AG04450 (cell line): Measurements from ENCODE around the gene PPP1R12C. TPM values are rescaled to one million over a fixed set of nuclear protein-coding genes. Genes with fewer than 3 reads are reported as not detected.

Source experiments
- CTCF ChIA-PET: fragments of 300-600, 350-600 bp; formaldehyde crosslinking; extraction: SDS; loops from one replicate; lab custom pipeline; 2022; ENCODE audit warnings: antibody characterized with exemption, inconsistent platforms; lab: Charles Lee
- POLR2A ChIA-PET: fragments of 350-600 bp; formaldehyde crosslinking; extraction: SDS; loops from one replicate; lab custom pipeline; 2021; ENCODE audit warnings: antibody characterized with exemption, inconsistent platforms; lab: Yijun Ruan, JAX
- DNase-seq: peaks from one replicate; pipeline ENCODE4 v3.0.0-alpha.2; 2011; ENCODE audit warnings: low read depth, low spot score
- H3K27ac ChIP-seq: one replicate; pipeline ENCODE4 v1.5.1; 2012; ENCODE audit warnings: low read depth, low read length, control low read depth
- H3K27me3 ChIP-seq: one replicate; pipeline ENCODE4 v1.6.0; 2012; ENCODE audit warnings: low read length; ENCODE audit not compliant: control insufficient read depth, insufficient read depth
- H3K4me3 ChIP-seq: 2 replicates; pipeline ENCODE4 v1.5.1; 2011; ENCODE audit warnings: mild to moderate bottlenecking, low read depth, low read length, control low read depth
- H3K9me3 ChIP-seq: 2 replicates; pipeline ENCODE4 v1.5.1; 2012; ENCODE audit warnings: low read length; ENCODE audit not compliant: control insufficient read depth, insufficient read depth
- polyA plus RNA-seq: library from polyadenylated mRNA; depleted of rRNA; stranded (reverse); fragments of >200 nt; gene quantifications from 2 replicates; pipeline ENCODE4 v1.2.3, GENCODE V29; 2011
- TF ChIP-seq, protein P1 (sequence below): IDR thresholded peaks from 2 replicates; pipeline ENCODE4 v1.5.1; 2011; ENCODE audit warnings: low read depth, low read length, control low read depth, inconsistent platforms

Gene PPP1R12C
- polyA plus RNA-seq, 1 experiment = 24.2 TPM

DNA sequence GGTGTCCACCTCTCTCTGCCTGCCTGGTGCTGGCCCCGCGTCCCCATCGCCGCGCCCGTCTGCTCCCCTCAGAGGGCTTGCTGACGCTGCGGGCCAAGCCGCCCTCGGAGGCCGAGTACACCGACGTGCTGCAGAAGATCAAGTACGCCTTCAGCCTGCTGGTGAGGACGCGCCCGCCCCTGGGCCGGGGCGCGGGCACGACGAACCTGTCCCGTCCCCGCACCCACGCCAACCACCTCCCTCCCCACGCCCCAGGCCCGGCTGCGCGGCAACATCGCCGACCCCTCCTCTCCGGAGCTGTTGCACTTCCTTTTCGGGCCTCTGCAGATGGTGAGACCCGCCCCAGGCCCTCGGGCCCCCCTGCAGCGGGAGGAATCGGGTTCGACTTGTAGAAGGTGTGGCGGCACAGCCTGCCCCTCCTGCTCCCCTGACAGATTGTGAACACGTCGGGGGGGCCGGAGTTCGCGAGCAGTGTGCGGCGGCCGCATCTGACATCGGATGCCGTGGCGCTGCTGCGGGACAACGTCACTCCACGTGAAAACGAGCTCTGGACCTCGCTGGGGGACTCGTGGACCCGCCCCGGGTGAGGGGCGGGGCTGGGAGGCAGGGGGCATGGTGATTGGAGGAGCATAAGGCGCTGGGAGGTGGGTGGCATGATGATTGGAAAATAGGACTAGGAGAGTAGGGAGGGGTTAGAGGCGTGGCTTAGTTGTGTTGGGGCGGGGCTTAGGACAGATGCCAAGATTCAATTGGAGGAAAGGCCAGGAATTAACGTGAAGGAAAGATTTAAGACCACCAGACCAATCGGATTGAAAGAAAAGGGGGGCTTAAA is 35.2 kb downstream of the PPP1R12C start:
- POLR2A ChIA-PET = interaction anchor here (0.7 kb wide), 1 partner anchor 20 kb away, joined by 3 read pairs; the partner anchor contains the start of gene RDH13
- peaks cover 23% of the 10 kb centered on the region for H3K9me3 ChIP-seq
- no peak overlapping the region for H3K27ac ChIP-seq
- no peak for DNase-seq
- TF ChIP-seq, protein P1, sequence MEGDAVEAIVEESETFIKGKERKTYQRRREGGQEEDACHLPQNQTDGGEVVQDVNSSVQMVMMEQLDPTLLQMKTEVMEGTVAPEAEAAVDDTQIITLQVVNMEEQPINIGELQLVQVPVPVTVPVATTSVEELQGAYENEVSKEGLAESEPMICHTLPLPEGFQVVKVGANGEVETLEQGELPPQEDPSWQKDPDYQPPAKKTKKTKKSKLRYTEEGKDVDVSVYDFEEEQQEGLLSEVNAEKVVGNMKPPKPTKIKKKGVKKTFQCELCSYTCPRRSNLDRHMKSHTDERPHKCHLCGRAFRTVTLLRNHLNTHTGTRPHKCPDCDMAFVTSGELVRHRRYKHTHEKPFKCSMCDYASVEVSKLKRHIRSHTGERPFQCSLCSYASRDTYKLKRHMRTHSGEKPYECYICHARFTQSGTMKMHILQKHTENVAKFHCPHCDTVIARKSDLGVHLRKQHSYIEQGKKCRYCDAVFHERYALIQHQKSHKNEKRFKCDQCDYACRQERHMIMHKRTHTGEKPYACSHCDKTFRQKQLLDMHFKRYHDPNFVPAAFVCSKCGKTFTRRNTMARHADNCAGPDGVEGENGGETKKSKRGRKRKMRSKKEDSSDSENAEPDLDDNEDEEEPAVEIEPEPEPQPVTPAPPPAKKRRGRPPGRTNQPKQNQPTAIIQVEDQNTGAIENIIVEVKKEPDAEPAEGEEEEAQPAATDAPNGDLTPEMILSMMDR = no peak
- CTCF ChIA-PET = interaction anchor here (0.6 kb wide), 1 partner anchor 601 kb away, joined by 3 read pairs; no protein-coding TSS in a partner anchor
- peaks cover 69% of the 10 kb centered on the region for H3K27me3 ChIP-seq
- H3K4me3 ChIP-seq = no peak overlapping the region

DNA sequence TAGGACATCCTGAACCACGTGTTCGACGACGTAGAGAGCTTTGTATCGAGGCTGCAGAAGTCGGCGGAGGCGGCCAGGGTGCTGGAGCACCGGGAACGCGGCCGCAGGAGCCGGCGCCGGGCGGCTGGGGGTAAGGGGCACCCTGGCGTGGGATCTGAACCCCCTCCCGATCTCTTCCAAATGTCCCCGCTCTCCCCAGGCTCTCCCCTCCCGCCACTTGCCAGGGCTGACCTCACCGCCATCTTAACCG is 35.7 kb downstream of the PPP1R12C start:
- H3K9me3 ChIP-seq = peaks cover 23% of the 10 kb centered on the region
- peaks cover 69% of the 10 kb centered on the region for H3K27me3 ChIP-seq
- CTCF ChIA-PET = no interaction called here

DNA sequence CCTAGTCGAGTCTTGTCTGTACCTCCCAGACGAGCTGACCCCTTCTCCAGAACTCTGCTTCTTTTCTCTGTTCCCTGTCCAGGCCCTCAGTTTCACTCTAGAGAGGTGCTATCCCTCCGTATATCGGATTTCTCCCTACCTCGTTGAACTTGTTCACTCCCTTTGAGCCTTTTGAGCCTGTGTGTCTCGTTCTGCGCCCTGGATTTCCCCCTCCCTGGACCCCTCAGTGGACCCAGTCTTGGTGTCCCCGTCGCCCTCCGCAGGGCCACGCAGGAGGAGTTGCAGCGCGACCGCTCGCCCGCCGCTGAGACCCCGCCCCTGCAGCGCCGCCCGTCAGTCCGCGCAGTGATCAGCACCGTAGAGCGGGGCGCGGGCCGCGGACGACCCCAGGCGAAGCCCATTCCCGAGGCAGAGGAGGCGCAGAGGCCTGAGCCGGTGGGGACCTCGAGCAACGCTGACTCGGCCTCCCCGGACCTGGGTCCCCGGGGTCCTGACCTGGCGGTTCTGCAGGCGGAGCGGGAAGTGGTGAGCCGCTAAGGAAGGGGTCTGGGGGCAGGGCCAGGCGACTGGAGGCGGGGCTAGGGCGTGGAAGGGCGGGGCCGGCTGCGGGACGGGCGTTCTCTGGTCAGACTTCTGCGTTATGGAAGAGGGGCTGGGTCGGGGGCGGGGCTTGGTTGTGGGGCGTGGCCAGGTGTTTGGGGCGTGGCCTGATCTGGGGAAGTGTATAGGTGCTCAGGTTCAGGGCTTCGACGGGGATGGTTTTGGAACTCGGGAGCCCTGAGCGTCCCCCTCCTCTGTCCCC is 36.3 kb downstream of the PPP1R12C start:
- peaks cover 66% of the 10 kb centered on the region for H3K27me3 ChIP-seq

More for the DNA sequence above, 35.7 kb downstream of the PPP1R12C start:
- no peak overlapping the region for H3K27ac ChIP-seq
- TF ChIP-seq, protein P1 = no peak
- POLR2A ChIA-PET = no interaction called here
- no peak for DNase-seq
- no peak overlapping the region for H3K4me3 ChIP-seq

DNA sequence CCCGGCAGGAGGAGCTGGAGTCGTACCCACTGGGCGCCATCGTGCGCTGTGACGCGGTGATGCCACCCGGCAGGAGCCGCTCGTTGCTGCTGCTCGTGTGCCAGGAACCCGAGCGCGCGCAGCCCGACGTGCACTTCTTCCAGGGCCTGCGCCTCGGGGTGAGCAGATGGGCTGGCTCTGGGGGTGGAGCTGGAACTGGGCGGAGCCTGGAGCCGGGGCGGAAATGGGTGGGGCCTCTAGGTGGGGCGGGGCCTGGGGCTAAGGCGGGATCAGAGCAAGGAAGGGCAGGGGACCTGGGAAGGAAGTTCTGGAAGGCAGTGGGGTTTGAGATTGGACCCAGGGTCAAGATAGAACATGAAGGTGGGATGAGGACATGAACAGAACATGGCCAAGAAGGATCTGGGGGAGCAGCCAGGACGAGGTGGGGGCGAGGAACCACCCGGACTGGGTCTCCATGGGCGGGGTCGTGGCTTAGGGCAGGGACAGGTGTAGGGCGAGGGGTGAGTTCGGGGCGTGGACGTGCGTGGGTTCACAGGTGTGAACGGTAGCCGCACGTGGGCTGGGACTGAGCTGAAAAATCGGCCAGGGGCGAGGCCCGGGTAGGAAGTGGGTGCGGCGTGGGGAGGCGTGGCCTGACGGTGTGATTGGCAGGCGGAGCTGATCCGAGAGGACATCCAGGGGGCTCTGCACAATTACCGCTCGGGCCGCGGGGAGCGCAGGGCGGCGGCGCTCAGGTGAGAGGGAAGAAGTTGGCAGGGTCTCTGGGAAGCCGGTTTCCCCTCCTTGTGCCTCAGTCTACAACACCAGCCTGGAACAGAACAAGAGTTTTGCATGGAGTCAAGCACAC is 37.1 kb downstream of the PPP1R12C start:
- peaks cover 23% of the 10 kb centered on the region for H3K9me3 ChIP-seq
- peak overlapping the region; percentile 55 for H3K4me3 ChIP-seq
- peaks cover 63% of the 10 kb centered on the region for H3K27me3 ChIP-seq
- H3K27ac ChIP-seq = no peak overlapping the region
- POLR2A ChIA-PET = no interaction called here
- TF ChIP-seq, protein P1 = no peak
- DNase-seq = peak; percentile 13
- CTCF ChIA-PET = interaction anchor here (0.6 kb wide), 1 partner anchor 397 kb away, joined by 9 read pairs; no protein-coding TSS in a partner anchor

More for the DNA sequence above, 36.3 kb downstream of the PPP1R12C start:
- Histone ChIP-seq H3K9me3 (peaks cover 23% of the 10 kb centered on the region), H3K27ac (no peak overlapping the region), H3K4me3 (peak overlapping the region; percentile 55)
- POLR2A ChIA-PET = no interaction called here
- no peak for DNase-seq
- TF ChIP-seq, protein P1 = no peak
- CTCF ChIA-PET = no interaction called here
